B cell (primary cell): Measurements from ENCODE around the gene MOSPD2. TPM values are rescaled to one million over a fixed set of nuclear protein-coding genes. Genes with fewer than 3 reads are reported as not detected.

Experiments
- ATAC-seq: fragments of 200-7000 bp; cut with Tn5 transposase; one replicate; pipeline ENCODE4 v1.10.0; 2021; ENCODE audit warnings: low read depth, mild to moderate bottlenecking, moderate number of reproducible peaks, moderate library complexity
- CTCF ChIA-PET: fragments of 350-600 bp; sonication (Branson Sonifier 250); formaldehyde crosslinking; loops from one replicate; lab custom pipeline; 2021; ENCODE audit warnings: antibody characterized with exemption, inconsistent platforms; lab: Charles Lee
- POLR2A ChIA-PET: fragments of 350-600 bp; sonication (Branson Sonifier 250); formaldehyde crosslinking; loops from one replicate; lab custom pipeline; 2021; ENCODE audit warnings: antibody characterized with exemption; lab: Charles Lee
- DNase-seq: peaks from one replicate; pipeline ENCODE4 v3.0.0; 2013
- H2AFZ ChIP-seq: 2 replicates; pipeline ENCODE4 v1.6.1; 2012; ENCODE audit warnings: mild to moderate bottlenecking, low read depth, low read length; ENCODE audit not compliant: insufficient read depth, poor library complexity, severe bottlenecking
- H3K27ac ChIP-seq, 2 donors: 1 replicate in 1 of 2; 2 replicates in 1 of 2; pipeline ENCODE4 v1.5.1; 2012 to 2013; ENCODE audit warnings: low read length in 2 of 2, mild to moderate bottlenecking in 2 of 2, moderate library complexity in 1 of 2
- H3K27me3 ChIP-seq, 4 experiments: fragments of 200-600 bp in 1 of 4; sonication (generic) in 1 of 4; replicated peaks in 1 of 4; 1 replicate in 2 of 4; 2 replicates in 2 of 4; pipeline versions ENCODE4 v1.6.1 to v1.7.0; 2013 to 2016; ENCODE audit warnings: low read length in 3 of 4, mild to moderate bottlenecking in 2 of 4, mixed read lengths in 1 of 4, moderate library complexity in 1 of 4; ENCODE audit not compliant: insufficient read depth in 4 of 4, control insufficient read depth in 3 of 4; ENCODE audit errors: control extremely low read depth in 1 of 4
- H3K36me3 ChIP-seq, 2 experiments: replicated peaks in 1 of 2; 1 replicate in 1 of 2; 2 replicates in 1 of 2; pipeline versions ENCODE4 v1.6.1 to v1.7.1; 2013; ENCODE audit warnings: low read length in 1 of 2; ENCODE audit not compliant: insufficient read depth in 2 of 2, control insufficient read depth in 1 of 2; ENCODE audit errors: control extremely low read depth in 1 of 2, extremely low read depth in 1 of 2
- H3K4me1 ChIP-seq, 2 donors: fragments of 200-600 bp in 1 of 2; sonication (generic) in 1 of 2; 1 replicate in 1 of 2; 2 replicates in 1 of 2; pipeline versions ENCODE4 v1.5.1 to v1.6.1; 2013 to 2017; ENCODE audit warnings: low read length in 2 of 2; ENCODE audit not compliant: control insufficient read depth in 2 of 2, insufficient read depth in 2 of 2
- H3K4me2 ChIP-seq: replicated peaks from 2 replicates; pipeline ENCODE3; 2012; ENCODE audit warnings: mild to moderate bottlenecking, low read depth, low read length; ENCODE audit not compliant: poor library complexity, severe bottlenecking
- H3K4me3 ChIP-seq, 5 experiments: fragments of 200-600 bp in 1 of 5; sonication (generic) in 1 of 5; 1 replicate in 3 of 5; 2 replicates in 2 of 5; pipeline versions ENCODE4 v1.5.1 to v1.7.0; 2011 to 2016; ENCODE audit warnings: low read length in 4 of 5, mild to moderate bottlenecking in 4 of 5, low read depth in 2 of 5, control low read depth in 1 of 5, moderate library complexity in 1 of 5; ENCODE audit not compliant: insufficient read depth in 1 of 5; ENCODE audit errors: control extremely low read depth in 1 of 5, extremely low read depth in 1 of 5
- H3K79me2 ChIP-seq: fragments of 200-600 bp; sonication (generic); one replicate; pipeline ENCODE4 v1.6.0; 2016; ENCODE audit warnings: low read length; ENCODE audit not compliant: control insufficient read depth, insufficient read depth
- H3K9ac ChIP-seq: fragments of 200-600 bp; sonication (generic); 2 replicates; pipeline ENCODE4 v1.6.1; 2017; ENCODE audit warnings: mild to moderate bottlenecking, low read length, moderate library complexity
- H3K9me3 ChIP-seq, 3 donors: one replicate each; pipeline versions ENCODE4 v1.6.1 to v1.7.1; 2013; ENCODE audit warnings: low read length in 2 of 3; ENCODE audit not compliant: control insufficient read depth in 2 of 3, insufficient read depth in 1 of 3; ENCODE audit errors: control extremely low read depth in 1 of 3
- H4K20me1 ChIP-seq: 2 replicates; pipeline ENCODE4 v1.6.0; 2012; ENCODE audit warnings: mild to moderate bottlenecking, low read length; ENCODE audit not compliant: insufficient read depth, control insufficient read depth, poor library complexity, severe bottlenecking
- H3K27ac Mint-ChIP-seq: one replicate; pipeline ENCODE4 v1.8.0; 2021; ENCODE audit warnings: mixed read lengths
- H3K27me3 Mint-ChIP-seq: one replicate; pipeline ENCODE4 v1.8.0; 2021; ENCODE audit warnings: mixed read lengths
- H3K4me1 Mint-ChIP-seq: one replicate; pipeline ENCODE4 v1.8.0; 2021; ENCODE audit warnings: mixed read lengths
- H3K4me3 Mint-ChIP-seq: one replicate; pipeline ENCODE4 v1.8.0; 2021; ENCODE audit warnings: mixed read lengths
- H3K9me3 Mint-ChIP-seq: one replicate; pipeline ENCODE4 v1.8.0; 2022; ENCODE audit warnings: mixed read lengths; ENCODE audit not compliant: insufficient read depth
- EZH2 ChIP-seq: IDR thresholded peaks from 2 replicates; pipeline ENCODE4 v1.6.1; 2012; ENCODE audit warnings: borderline replicate concordance, low read depth, mild to moderate bottlenecking, moderate library complexity, low read length; ENCODE audit not compliant: insufficient read depth, poor library complexity, severe bottlenecking
- WGBS: methylation state at CpG from one replicate; pipeline ENCODE4 v1.1.5; 2013; ENCODE audit warnings: missing lambda C conversion rate; ENCODE audit not compliant: insufficient coverage; 5-methylcytosine and 5-hydroxymethylcytosine counted together
- intact Hi-C: fragments of 100-400 bp; cut with micrococcal nuclease; formaldehyde crosslinking; loops from one replicate; pipeline ENCODE4 v1.10.0; 2022
- polyA plus RNA-seq: library from polyadenylated mRNA; depleted of rRNA; stranded (reverse); fragments of >200 nt; gene quantifications from 2 replicates; pipeline ENCODE4 v1.2.3, GENCODE V29; 2012
- total RNA-seq, 2 donors: library from RNA; stranded (reverse); fragments of 120-200 nt in 1 of 2; gene quantifications; 1 replicate in 1 of 2; 2 replicates in 1 of 2; pipeline versions ENCODE4 v1.2.3 to v1.2.4, GENCODE V29; 2013 to 2022
- TF ChIP-seq, protein P1 (sequence below): fragments of 200-600 bp; IDR thresholded peaks from one replicate; pipeline ENCODE4 v1.8.0; 2022; ENCODE audit warnings: antibody characterized with exemption, mild to moderate bottlenecking

Gene MOSPD2
- total and polyA plus RNA-seq, 2 donors (not counting 1 experiment from before 2014, with no cell fraction given), result 5.2 to 23.1 TPM

DNA sequence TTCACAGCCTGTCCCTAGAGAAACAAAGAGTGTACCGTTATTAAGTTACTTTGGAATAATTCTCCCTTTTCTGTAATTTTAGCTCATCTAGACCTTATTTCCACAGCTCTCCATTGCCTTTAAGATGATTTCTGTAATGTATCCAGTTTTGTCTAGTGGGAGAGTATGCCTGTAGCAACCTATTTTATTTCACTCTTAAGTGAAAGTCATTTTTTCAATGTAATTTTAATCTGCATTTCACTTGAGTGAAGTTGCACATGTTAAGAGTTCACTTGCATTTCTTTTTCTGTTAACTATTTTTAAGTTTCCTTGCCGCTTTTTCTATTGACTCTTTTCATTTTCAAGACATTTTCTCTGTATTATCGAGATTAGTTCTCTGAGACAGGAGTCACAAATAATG lies 46.9 kb upstream of the MOSPD2 start:
- no peak for ATAC-seq
- no peak overlapping the region for H3K27ac Mint-ChIP-seq
- H3K27me3 ChIP-seq, result no peaks in the 10 kb centered on the region
- no peaks in the 10 kb centered on the region for H3K36me3 ChIP-seq
- no CpG with 5 or more reads among the region's 3 CpGs for WGBS
- no peaks in the 10 kb centered on the region for H3K9me3 Mint-ChIP-seq
- H3K27ac ChIP-seq, result no peak overlapping the region
- ChIA-PET POLR2A (no interaction called here), CTCF (no interaction called here)
- no peak overlapping the region for H3K4me3 ChIP-seq
- no peak overlapping the region for H3K4me2 ChIP-seq
- H3K4me3 Mint-ChIP-seq, result no peak overlapping the region
- no peaks in the 10 kb centered on the region for H3K4me1 Mint-ChIP-seq
- H3K79me2 ChIP-seq, result no peaks in the 10 kb centered on the region
- intact Hi-C loops, result no loop called here
- peaks cover 0 to 3% (median 0%) of the 10 kb centered on the region in 3 donors for H3K9me3 ChIP-seq
- H3K9ac ChIP-seq, result no peak overlapping the region
- no peaks in the 10 kb centered on the region for H4K20me1 ChIP-seq
- DNase-seq, result no peak
- no peaks in the 10 kb centered on the region for H3K27me3 Mint-ChIP-seq
- TF ChIP-seq EZH2, result no peak
- TF ChIP-seq, protein P1, sequence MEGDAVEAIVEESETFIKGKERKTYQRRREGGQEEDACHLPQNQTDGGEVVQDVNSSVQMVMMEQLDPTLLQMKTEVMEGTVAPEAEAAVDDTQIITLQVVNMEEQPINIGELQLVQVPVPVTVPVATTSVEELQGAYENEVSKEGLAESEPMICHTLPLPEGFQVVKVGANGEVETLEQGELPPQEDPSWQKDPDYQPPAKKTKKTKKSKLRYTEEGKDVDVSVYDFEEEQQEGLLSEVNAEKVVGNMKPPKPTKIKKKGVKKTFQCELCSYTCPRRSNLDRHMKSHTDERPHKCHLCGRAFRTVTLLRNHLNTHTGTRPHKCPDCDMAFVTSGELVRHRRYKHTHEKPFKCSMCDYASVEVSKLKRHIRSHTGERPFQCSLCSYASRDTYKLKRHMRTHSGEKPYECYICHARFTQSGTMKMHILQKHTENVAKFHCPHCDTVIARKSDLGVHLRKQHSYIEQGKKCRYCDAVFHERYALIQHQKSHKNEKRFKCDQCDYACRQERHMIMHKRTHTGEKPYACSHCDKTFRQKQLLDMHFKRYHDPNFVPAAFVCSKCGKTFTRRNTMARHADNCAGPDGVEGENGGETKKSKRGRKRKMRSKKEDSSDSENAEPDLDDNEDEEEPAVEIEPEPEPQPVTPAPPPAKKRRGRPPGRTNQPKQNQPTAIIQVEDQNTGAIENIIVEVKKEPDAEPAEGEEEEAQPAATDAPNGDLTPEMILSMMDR, result no peak
- H3K4me1 ChIP-seq, result no peaks in the 10 kb centered on the region
- H2AFZ ChIP-seq, result no peak overlapping the region

DNA sequence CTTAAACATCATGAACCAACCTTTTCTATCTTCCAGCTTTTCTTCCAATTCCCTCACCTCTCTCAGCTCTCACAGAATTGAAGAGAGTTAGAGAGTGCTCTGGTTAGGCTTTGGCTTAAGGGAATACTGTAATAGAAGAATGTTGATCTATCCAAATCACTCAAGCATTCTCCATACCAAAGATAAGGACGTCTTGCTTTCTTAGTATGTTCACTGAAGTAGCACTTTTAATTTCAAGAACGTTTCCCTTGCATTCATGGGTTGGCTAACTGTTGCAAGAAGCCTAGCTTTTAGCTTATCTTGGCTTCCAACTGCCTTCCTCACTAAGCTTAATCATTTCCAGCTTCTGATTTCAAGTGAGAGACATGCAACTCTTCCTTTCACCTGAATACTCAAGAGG lies 43.6 kb upstream of the MOSPD2 start:
- no peak overlapping the region for H3K4me2 ChIP-seq
- no peaks in the 10 kb centered on the region for H3K79me2 ChIP-seq
- ChIA-PET POLR2A (no interaction called here), CTCF (no interaction called here)
- H3K27me3 ChIP-seq, result no peaks in the 10 kb centered on the region
- no peaks in the 10 kb centered on the region for H3K36me3 ChIP-seq
- intact Hi-C loops, result no loop called here
- H2AFZ ChIP-seq, result no peak overlapping the region
- WGBS, result no CpG with 5 or more reads among the region's 2 CpGs
- no peaks in the 10 kb centered on the region for H3K27me3 Mint-ChIP-seq
- ATAC-seq (no peak), DNase-seq (no peak)
- H3K27ac Mint-ChIP-seq, result no peak overlapping the region
- peaks cover 0 to 3% (median 0%) of the 10 kb centered on the region in 3 donors for H3K9me3 ChIP-seq
- no peak overlapping the region for H3K9ac ChIP-seq
- H3K4me3 Mint-ChIP-seq, result no peak overlapping the region
- TF ChIP-seq EZH2, result no peak
- TF ChIP-seq, protein P1, result no peak
- H3K4me1 Mint-ChIP-seq, result no peaks in the 10 kb centered on the region
- H3K4me1 ChIP-seq, result no peaks in the 10 kb centered on the region
- H3K4me3 ChIP-seq, result no peak overlapping the region
- no peaks in the 10 kb centered on the region for H3K9me3 Mint-ChIP-seq
- no peaks in the 10 kb centered on the region for H4K20me1 ChIP-seq
- H3K27ac ChIP-seq, result no peak overlapping the region
